CD4-positive, alpha-beta T cell treated with Interleukin-17A for 4 hours (primary cell): ENCODE data around the gene CLCN1.
"Not testable (repeated sequence)": the region's sequence is repeated elsewhere in the genome, so short reads cannot be mapped to it uniquely, and the experiment has no call there.

ENCODE experiments used
- DNase-seq: peaks from one replicate; pipeline ENCODE4 v3.0.0-alpha.2; 2020; ENCODE audit warnings: mixed read lengths

Gene CLCN1

GRCh38 chr7:143315776-143316175 is at the start of gene CLCN1:
CLCN1 (plus strand) TSS chr7:143316111; CDS start chr7:143316213, 102 bp downstream.
- no peak for DNase-seq

- no peak for DNase-seq
These were observed 46.7 kb upstream of the CLCN1 start for GRCh38 chr7:143269251-143269650.

GRCh38 chr7:143271240-143271639 is 44.7 kb upstream of the CLCN1 start:
- DNase-seq: no peak

- no peak for DNase-seq
These were observed 43.0 kb upstream of the CLCN1 start for GRCh38 chr7:143272871-143273270.

GRCh38 chr7:143279186-143280098 is 36.5 kb upstream of the CLCN1 start:
- no peak for DNase-seq

GRCh38 chr7:143280160-143280559 is 35.8 kb upstream of the CLCN1 start:
- no peak for DNase-seq

- no peak for DNase-seq
These were observed 35.3 kb upstream of the CLCN1 start for GRCh38 chr7:143280566-143280965.

GRCh38 chr7:143281529-143281928 is 34.4 kb upstream of the CLCN1 start:
- DNase-seq: no peak

GRCh38 chr7:143282124-143282523 is 33.8 kb upstream of the CLCN1 start:
- DNase-seq: no peak

GRCh38 chr7:143283381-143283780 is 32.5 kb upstream of the CLCN1 start:
- DNase-seq: no peak

GRCh38 chr7:143284591-143285469 is 31.1 kb upstream of the CLCN1 start, which contains the start of gene TMEM139:
TMEM139 (plus strand) TSS chr7:143284958; CDS start chr7:143285958, 1,000 bp downstream.
- DNase-seq: no peak

- no peak for DNase-seq
These were observed 30.5 kb upstream of the CLCN1 start for GRCh38 chr7:143285470-143285778.

GRCh38 chr7:143285806-143286521 is 29.9 kb upstream of the CLCN1 start:
- DNase-seq: no peak

GRCh38 chr7:143286522-143286890 is 29.4 kb upstream of the CLCN1 start:
- no peak for DNase-seq

GRCh38 chr7:143287339-143287934 is 28.5 kb upstream of the CLCN1 start:
- no peak for DNase-seq

GRCh38 chr7:143287935-143288826 is 27.7 kb upstream of the CLCN1 start, which contains the start of gene CASP2:
CASP2 (plus strand) TSS chr7:143288351; CDS start chr7:143288456, 105 bp downstream.
- DNase-seq: peak; percentile 100

GRCh38 chr7:143288836-143289235 is 27.1 kb upstream of the CLCN1 start:
- no peak for DNase-seq

- DNase-seq: no peak
These were observed 26.5 kb upstream of the CLCN1 start for GRCh38 chr7:143289421-143289820.

GRCh38 chr7:143289888-143290287 is 26.0 kb upstream of the CLCN1 start:
- not testable (repeated sequence) for DNase-seq

- no peak for DNase-seq
These were observed 25.6 kb upstream of the CLCN1 start for GRCh38 chr7:143290293-143290692.

GRCh38 chr7:143292876-143293275 is 23.0 kb upstream of the CLCN1 start:
- no peak for DNase-seq
